ENCODE measurements around the gene B3GNT4. TPM values are rescaled to one million over a fixed set of nuclear protein-coding genes. Genes with fewer than 3 reads are reported as not detected.

The B3GNT4 gene
- total and polyA plus RNA-seq, 2 of the 13 experiments (the other 11 are each of a cell fraction or from before 2014, with no cell fraction given): 0.04 to 0.21 TPM

DNA sequence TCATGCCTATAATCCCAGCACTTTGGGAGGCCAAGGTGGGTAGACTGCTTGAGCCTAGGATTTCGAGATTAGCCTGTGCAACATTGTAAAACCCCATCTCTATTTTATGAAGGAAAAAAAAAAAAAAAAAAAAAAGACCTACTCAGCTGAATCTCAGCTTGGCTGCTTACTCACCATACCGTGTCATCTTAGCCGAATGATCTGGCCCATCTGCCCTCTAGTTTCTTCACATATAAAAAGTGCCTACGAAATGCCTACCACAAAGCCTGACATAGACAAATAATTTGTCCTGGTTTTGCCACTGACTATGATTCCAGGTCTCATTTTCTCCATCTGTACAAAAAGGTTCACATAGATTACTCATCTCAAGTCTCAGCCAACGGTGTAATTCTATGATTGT is 12.3 kb downstream of the B3GNT4 start:
- ATAC-seq: no peak
- CTCF ChIA-PET (ENCODE audit: low intra/inter-chr PET ratio, low total read pairs): no interaction called here
- 95% methylated on average over 5 of the region's 5 CpGs for WGBS (ENCODE audit: low lambda C conversion rate)
- BruUV-seq (replicated peaks): TSS peak; percentile 26
- Histone ChIP-seq H4K20me1 (ENCODE audit: insufficient read depth, low read length) (no peaks in the 10 kb centered on the region), H3K79me2 (ENCODE audit: insufficient read depth, low read length) (peaks cover 2% of the 10 kb centered on the region), H3K27me3 (ENCODE audit: control insufficient read depth in 1 of 2, insufficient read depth in 2 of 2, low read length in 2 of 2) (no peaks in the 10 kb centered on the region), H2AFZ (ENCODE audit: low read length) (no peak overlapping the region), H3K4me2 (ENCODE audit: low read depth, low read length) (no peak overlapping the region), H3K9ac (ENCODE audit: insufficient read depth, low read depth, low read length) (no peak overlapping the region), H3K4me1 (ENCODE audit: insufficient read depth, low read length) (no peaks in the 10 kb centered on the region), H3K27ac (ENCODE audit: extremely low read length, insufficient read depth, low read length) (no peak overlapping the region), H3K9me3 (ENCODE audit: low read length) (no peaks in the 10 kb centered on the region), H3K4me3 (replicated peaks in 1 of 3; ENCODE audit: insufficient read depth in 1 of 3, low read depth in 2 of 3, low read length in 3 of 3) (no peak overlapping the region), H3K36me3 (replicated peaks in 1 of 2; ENCODE audit: control insufficient read depth in 1 of 2, insufficient read depth in 2 of 2, low read length in 2 of 2) (peaks cover 25 to 80% of the 10 kb centered on the region in 2 experiments; a peak in 4 of 5 replicates)
- POLR2A ChIA-PET: no interaction called here
- peak in 1 of 2 experiments; percentile 24; a peak in 2 of 4 replicates for TF ChIP-seq MAFK (conservative IDR thresholded peaks at IDR 0.05 in 1 of 2, IDR thresholded peaks at IDR 0.05 in 1 of 2; ENCODE audit: low read length in 2 of 2)
- no peak for TF ChIP-seq ZSCAN25 (CRISPR knock-in tag; IDR thresholded peaks at IDR 0.05)
- no peak for TF ChIP-seq HOXA7 (CRISPR knock-in tag; IDR thresholded peaks at IDR 0.05)
- FAIRE-seq: no peak
- in situ Hi-C loops (cut with HindIII; ENCODE audit: extremely low pct_ligation_motif_present, low pct_unique_long_range_greater_than_20kb) (no loop called here), intact Hi-C loops (cut with micrococcal nuclease; ENCODE audit: unreplicated experiment) (no loop called here)
- DNase-seq (ENCODE audit: low spot score): no peak

DNA sequence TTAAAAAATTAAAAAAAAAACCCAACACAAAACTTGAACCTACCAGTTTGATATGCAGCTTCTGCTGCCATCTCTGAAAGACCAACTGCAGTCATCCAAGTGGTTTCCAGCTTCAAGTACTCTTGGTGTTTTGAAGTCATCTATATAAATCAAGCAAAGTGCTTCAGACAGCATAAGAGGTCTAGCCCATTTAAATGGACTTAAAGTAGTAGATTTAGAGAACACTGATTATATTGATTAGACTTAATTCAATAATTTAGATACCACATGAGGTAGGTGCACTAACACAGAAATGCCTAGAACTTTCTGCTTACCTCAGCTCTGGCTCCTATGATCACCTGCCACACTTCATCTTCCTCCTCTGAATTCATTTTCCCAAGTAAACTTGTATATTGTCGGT is 12.9 kb downstream of the B3GNT4 start:
- H3K4me2 ChIP-seq (ENCODE audit: low read depth, low read length): no peak overlapping the region
- TF ChIP-seq ETV6 (CRISPR knock-in tag; conservative IDR thresholded peaks at IDR 0.05): no peak
- TF ChIP-seq, protein P1, sequence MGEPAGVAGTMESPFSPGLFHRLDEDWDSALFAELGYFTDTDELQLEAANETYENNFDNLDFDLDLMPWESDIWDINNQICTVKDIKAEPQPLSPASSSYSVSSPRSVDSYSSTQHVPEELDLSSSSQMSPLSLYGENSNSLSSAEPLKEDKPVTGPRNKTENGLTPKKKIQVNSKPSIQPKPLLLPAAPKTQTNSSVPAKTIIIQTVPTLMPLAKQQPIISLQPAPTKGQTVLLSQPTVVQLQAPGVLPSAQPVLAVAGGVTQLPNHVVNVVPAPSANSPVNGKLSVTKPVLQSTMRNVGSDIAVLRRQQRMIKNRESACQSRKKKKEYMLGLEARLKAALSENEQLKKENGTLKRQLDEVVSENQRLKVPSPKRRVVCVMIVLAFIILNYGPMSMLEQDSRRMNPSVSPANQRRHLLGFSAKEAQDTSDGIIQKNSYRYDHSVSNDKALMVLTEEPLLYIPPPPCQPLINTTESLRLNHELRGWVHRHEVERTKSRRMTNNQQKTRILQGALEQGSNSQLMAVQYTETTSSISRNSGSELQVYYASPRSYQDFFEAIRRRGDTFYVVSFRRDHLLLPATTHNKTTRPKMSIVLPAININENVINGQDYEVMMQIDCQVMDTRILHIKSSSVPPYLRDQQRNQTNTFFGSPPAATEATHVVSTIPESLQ (CRISPR knock-in tag; conservative IDR thresholded peaks at IDR 0.05): no peak
- ATAC-seq: no peak
- peaks cover 24 to 83% of the 10 kb centered on the region in 2 experiments; a peak in 4 of 5 replicates for H3K36me3 ChIP-seq (replicated peaks in 1 of 2; ENCODE audit: control insufficient read depth in 1 of 2, insufficient read depth in 2 of 2, low read length in 2 of 2)
- no peaks in the 10 kb centered on the region for H3K9me3 ChIP-seq (ENCODE audit: low read length)
- intact Hi-C loops (cut with micrococcal nuclease; ENCODE audit: unreplicated experiment): no loop called here
- H3K9ac ChIP-seq (ENCODE audit: insufficient read depth, low read depth, low read length): no peak overlapping the region
- no peak overlapping the region for H2AFZ ChIP-seq (ENCODE audit: low read length)
- WGBS (ENCODE audit: low lambda C conversion rate): 97% methylated on average over 1 of the region's 1 CpG
- no peak overlapping the region for H3K27ac ChIP-seq (ENCODE audit: extremely low read length, insufficient read depth, low read length)
- H3K4me1 ChIP-seq (ENCODE audit: insufficient read depth, low read length): no peaks in the 10 kb centered on the region
- CTCF ChIA-PET (ENCODE audit: low intra/inter-chr PET ratio, low total read pairs): no interaction called here
- no peaks in the 10 kb centered on the region for H4K20me1 ChIP-seq (ENCODE audit: insufficient read depth, low read length)
- FAIRE-seq: no peak
- in situ Hi-C loops (cut with HindIII; ENCODE audit: extremely low pct_ligation_motif_present, low pct_unique_long_range_greater_than_20kb): no loop called here
- DNase-seq (ENCODE audit: low spot score): no peak
- POLR2A ChIA-PET: no interaction called here
- H3K27me3 ChIP-seq (ENCODE audit: control insufficient read depth in 1 of 2, insufficient read depth in 2 of 2, low read length in 2 of 2): no peaks in the 10 kb centered on the region
- peaks cover 5% of the 10 kb centered on the region for H3K79me2 ChIP-seq (ENCODE audit: insufficient read depth, low read length)
- no peak overlapping the region for H3K4me3 ChIP-seq (replicated peaks in 1 of 3; ENCODE audit: insufficient read depth in 1 of 3, low read depth in 2 of 3, low read length in 3 of 3)
- BruUV-seq (replicated peaks): no TSS peak

All from HepG2 (cell line).